ENCODE measurements around the gene PGA5.
"Not testable (repeated sequence)": the region's sequence is repeated elsewhere in the genome, so short reads cannot be mapped to it uniquely, and the experiment has no call there.

- not testable (repeated sequence) for TF ChIP-seq EZH2 (IDR thresholded peaks at IDR 0.05; ENCODE audit: insufficient read depth, low read length); CTCF (IDR thresholded peaks at IDR 0.05; ENCODE audit: insufficient read depth, low read depth, low read length)
These were observed 29.5 kb upstream of the PGA5 start for GRCh38 chr11:61211327-61211952.

All from astrocyte (in vitro differentiated cells and primary cell).